Activated T-cell treated with anti-CD3 and anti-CD28 coated beads for 1 hour (primary cell): ENCODE results near the gene EGFL7.

ENCODE experiments used
- DNase-seq: peaks from one replicate; pipeline ENCODE4 v3.0.0-alpha.2; 2020; ENCODE audit warnings: low read depth

Gene EGFL7

GRCh38 chr9:136672431-136673087 is 9.8 kb downstream of the EGFL7 start:
- no peak for DNase-seq

GRCh38 chr9:136673088-136673974 is 10.6 kb downstream of the EGFL7 start:
- DNase-seq = no peak

GRCh38 chr9:136673975-136674785 is 11.5 kb downstream of the EGFL7 start:
- no peak for DNase-seq

GRCh38 chr9:136674786-136675349 is 12.2 kb downstream of the EGFL7 start:
- DNase-seq = no peak

- DNase-seq = no peak
Observed at GRCh38 chr9:136675477-136676296, 13.0 kb downstream of the EGFL7 start.

- no peak for DNase-seq
Observed at GRCh38 chr9:136676297-136676794, 13.6 kb downstream of the EGFL7 start.

GRCh38 chr9:136676920-136677686 is 14.4 kb downstream of the EGFL7 start:
- DNase-seq = no peak

- DNase-seq = no peak
Observed at GRCh38 chr9:136678034-136678433, 15.3 kb downstream of the EGFL7 start.

GRCh38 chr9:136678624-136679023 is 15.9 kb downstream of the EGFL7 start:
- no peak for DNase-seq

GRCh38 chr9:136679431-136679941 is 16.8 kb downstream of the EGFL7 start:
- DNase-seq = no peak

- DNase-seq = no peak
Observed at GRCh38 chr9:136681029-136681428, 18.3 kb downstream of the EGFL7 start.

GRCh38 chr9:136681945-136682699 is 19.4 kb downstream of the EGFL7 start:
- DNase-seq = no peak

GRCh38 chr9:136682710-136683109 is 20.0 kb downstream of the EGFL7 start:
- DNase-seq = no peak

GRCh38 chr9:136683173-136683745 is 20.5 kb downstream of the EGFL7 start:
- DNase-seq = no peak

- DNase-seq = no peak
Observed at GRCh38 chr9:136683755-136684154, 21.0 kb downstream of the EGFL7 start.

- no peak for DNase-seq
Observed at GRCh38 chr9:136684339-136684738, 21.6 kb downstream of the EGFL7 start.

GRCh38 chr9:136684799-136685198 is 22.1 kb downstream of the EGFL7 start:
- DNase-seq = no peak

GRCh38 chr9:136685216-136685615 is 22.5 kb downstream of the EGFL7 start:
- no peak for DNase-seq
